ENCODE data around the gene CNN2. TPM values are rescaled to one million over a fixed set of nuclear protein-coding genes. Genes with fewer than 3 reads are reported as not detected.

Gene CNN2
- total and polyA plus RNA-seq, 9 donors, result 60.6 to 438 (median 192) TPM

- intact Hi-C loops (cut with DNase I), result no loop called here
- no peak for TF ChIP-seq POLR2A (IDR thresholded peaks at IDR 0.05)
- TF ChIP-seq, protein P1, sequence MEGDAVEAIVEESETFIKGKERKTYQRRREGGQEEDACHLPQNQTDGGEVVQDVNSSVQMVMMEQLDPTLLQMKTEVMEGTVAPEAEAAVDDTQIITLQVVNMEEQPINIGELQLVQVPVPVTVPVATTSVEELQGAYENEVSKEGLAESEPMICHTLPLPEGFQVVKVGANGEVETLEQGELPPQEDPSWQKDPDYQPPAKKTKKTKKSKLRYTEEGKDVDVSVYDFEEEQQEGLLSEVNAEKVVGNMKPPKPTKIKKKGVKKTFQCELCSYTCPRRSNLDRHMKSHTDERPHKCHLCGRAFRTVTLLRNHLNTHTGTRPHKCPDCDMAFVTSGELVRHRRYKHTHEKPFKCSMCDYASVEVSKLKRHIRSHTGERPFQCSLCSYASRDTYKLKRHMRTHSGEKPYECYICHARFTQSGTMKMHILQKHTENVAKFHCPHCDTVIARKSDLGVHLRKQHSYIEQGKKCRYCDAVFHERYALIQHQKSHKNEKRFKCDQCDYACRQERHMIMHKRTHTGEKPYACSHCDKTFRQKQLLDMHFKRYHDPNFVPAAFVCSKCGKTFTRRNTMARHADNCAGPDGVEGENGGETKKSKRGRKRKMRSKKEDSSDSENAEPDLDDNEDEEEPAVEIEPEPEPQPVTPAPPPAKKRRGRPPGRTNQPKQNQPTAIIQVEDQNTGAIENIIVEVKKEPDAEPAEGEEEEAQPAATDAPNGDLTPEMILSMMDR (IDR thresholded peaks at IDR 0.05), result no peak
- no peak for TF ChIP-seq EP300 (IDR thresholded peaks at IDR 0.05)
- no peaks in the 10 kb centered on the region for H3K36me3 ChIP-seq
- H3K4me3 ChIP-seq, result no peak overlapping the region
- peaks cover 8% of the 10 kb centered on the region for H3K27me3 ChIP-seq
- no peak overlapping the region for H3K27ac ChIP-seq
- DNase-seq, result peak in 1 of 5 donors; percentile 22
- no peaks in the 10 kb centered on the region for H3K4me1 ChIP-seq (ENCODE audit: insufficient read depth)
- no peaks in the 10 kb centered on the region for H3K9me3 ChIP-seq
- WGBS, 3 donors, result 86 to 92% (median 89%) methylated on average over 30 of the region's 30 CpGs
Measured at GRCh38 chr19:1073063-1073955, 46.9 kb downstream of the CNN2 start.

GRCh38 chr19:1073956-1074517 lies 47.6 kb downstream of the CNN2 start:
- intact Hi-C loops (cut with DNase I), result no loop called here
- no peaks in the 10 kb centered on the region for H3K4me1 ChIP-seq (ENCODE audit: insufficient read depth)
- no peak overlapping the region for H3K4me3 ChIP-seq
- H3K27ac ChIP-seq, result no peak overlapping the region
- TF ChIP-seq EP300 (IDR thresholded peaks at IDR 0.05) (no peak), POLR2A (IDR thresholded peaks at IDR 0.05) (no peak)
- TF ChIP-seq, protein P1 (IDR thresholded peaks at IDR 0.05), result no peak
- no peaks in the 10 kb centered on the region for H3K36me3 ChIP-seq
- no peaks in the 10 kb centered on the region for H3K9me3 ChIP-seq
- WGBS, 3 donors, result 76 to 86% (median 82%) methylated on average over 17 to 28 of the region's 28 CpGs
- peaks cover 5% of the 10 kb centered on the region for H3K27me3 ChIP-seq
- DNase-seq, result peak in 1 of 5 donors; percentile 24

DNA sequence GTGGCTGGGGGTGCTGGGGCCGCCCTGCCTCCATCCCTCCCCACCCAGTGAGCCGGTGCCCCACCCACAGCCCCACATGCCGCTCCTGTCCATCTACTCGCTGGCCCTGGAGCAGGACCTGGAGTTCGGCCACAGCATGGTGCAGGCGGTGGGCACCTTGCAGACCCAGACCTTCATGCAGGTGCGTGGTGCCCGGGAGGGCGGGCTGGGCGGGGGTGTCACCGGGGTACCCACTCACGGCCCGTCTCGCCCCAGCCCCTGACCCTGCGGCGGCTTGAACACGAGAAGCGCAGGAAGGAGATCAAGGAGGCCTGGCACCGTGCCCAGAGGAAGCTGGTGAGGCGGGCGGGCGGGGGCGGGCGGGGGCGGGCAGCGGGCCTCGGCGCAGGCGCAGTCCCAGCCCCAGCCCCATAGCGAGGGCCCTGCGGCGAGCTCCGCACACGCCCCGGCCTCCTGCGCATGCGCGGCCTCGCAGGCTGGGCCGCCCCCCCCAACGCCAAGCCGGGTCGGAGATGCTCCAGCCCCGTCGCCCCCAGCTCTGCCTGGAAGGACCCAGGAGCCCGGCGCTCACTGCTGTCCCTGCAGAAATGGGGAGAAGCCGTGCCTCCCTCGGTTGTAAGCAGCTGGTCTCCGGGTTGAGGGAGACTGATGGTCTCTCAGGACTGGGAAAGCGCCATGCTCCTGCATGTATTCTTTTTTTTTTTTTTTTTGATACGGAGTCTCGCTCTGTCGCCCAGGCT lies 48.3 kb downstream of the CNN2 start:
- H3K9me3 ChIP-seq, result no peaks in the 10 kb centered on the region
- DNase-seq, result peak in 3 of 5 donors; percentile 65 to 74 (median 70)
- H3K4me1 ChIP-seq (ENCODE audit: insufficient read depth), result no peaks in the 10 kb centered on the region
- no peak overlapping the region for H3K27ac ChIP-seq
- H3K4me3 ChIP-seq, result no peak overlapping the region
- TF ChIP-seq EP300 (IDR thresholded peaks at IDR 0.05) (no peak), POLR2A (IDR thresholded peaks at IDR 0.05) (no peak)
- H3K27me3 ChIP-seq, result peaks cover 5% of the 10 kb centered on the region
- 63 to 78% (median 69%) methylated on average over 50 to 54 of the region's 54 CpGs for WGBS, 3 donors
- no peaks in the 10 kb centered on the region for H3K36me3 ChIP-seq
- intact Hi-C loops (cut with DNase I), result no loop called here

- intact Hi-C loops (cut with DNase I), result no loop called here
- no peaks in the 10 kb centered on the region for H3K4me1 ChIP-seq (ENCODE audit: insufficient read depth)
- H3K4me3 ChIP-seq, result no peak overlapping the region
- H3K36me3 ChIP-seq, result no peaks in the 10 kb centered on the region
- no peak for DNase-seq
- TF ChIP-seq POLR2A (IDR thresholded peaks at IDR 0.05), result no peak
- H3K27me3 ChIP-seq, result peaks cover 3% of the 10 kb centered on the region
- WGBS, 3 donors, result 73 to 85% (median 80%) methylated on average over 4 of the region's 4 CpGs
- no peaks in the 10 kb centered on the region for H3K9me3 ChIP-seq
- H3K27ac ChIP-seq, result no peak overlapping the region
Measured at GRCh38 chr19:1076046-1076386, 49.6 kb downstream of the CNN2 start.

GRCh38 chr19:1076951-1077350 lies 50.5 kb downstream of the CNN2 start:
- Histone ChIP-seq H3K4me3 (no peak overlapping the region), H3K4me1 (ENCODE audit: insufficient read depth) (no peaks in the 10 kb centered on the region), H3K27me3 (no peaks in the 10 kb centered on the region), H3K36me3 (no peaks in the 10 kb centered on the region), H3K27ac (no peak overlapping the region), H3K9me3 (no peaks in the 10 kb centered on the region)
- 56 to 76% (median 60%) methylated on average over 16 of the region's 16 CpGs for WGBS, 3 donors
- TF ChIP-seq POLR2A (IDR thresholded peaks at IDR 0.05) (no peak), EP300 (IDR thresholded peaks at IDR 0.05) (no peak)
- TF ChIP-seq, protein P1 (IDR thresholded peaks at IDR 0.05), result no peak
- DNase-seq, result peak in 1 of 5 donors; percentile 25
- intact Hi-C loops (cut with DNase I), result no loop called here

All from ovary (tissue), 9 donors.